ENCODE data around the gene ZFAND3.

GRCh38 chr6:38184585-38185080 lies 365.1 kb downstream of the ZFAND3 start:
- no peak for TF ChIP-seq EZH2 (IDR thresholded peaks at IDR 0.05; ENCODE audit: low read length, missing control alignments)
- no peak for TF ChIP-seq CTCF (conservative IDR thresholded peaks at IDR 0.05 in 1 of 2, IDR thresholded peaks at IDR 0.05 in 1 of 2; ENCODE audit: low read depth in 1 of 2, low read length in 2 of 2)

All from fibroblast of lung (primary cell).